HG03097 (cell line): ENCODE results near the gene IL31RA.
"Not testable (repeated sequence)": the region's sequence is repeated elsewhere in the genome, so short reads cannot be mapped to it uniquely, and the experiment has no call there.

ENCODE experiments used
- ATAC-seq: cut with Tn5 transposase; IDR thresholded peaks from one replicate; pipeline ENCODE4 v1.9.1; 2021; ENCODE audit not compliant: unreplicated experiment, low FRiP score

Gene IL31RA

DNA sequence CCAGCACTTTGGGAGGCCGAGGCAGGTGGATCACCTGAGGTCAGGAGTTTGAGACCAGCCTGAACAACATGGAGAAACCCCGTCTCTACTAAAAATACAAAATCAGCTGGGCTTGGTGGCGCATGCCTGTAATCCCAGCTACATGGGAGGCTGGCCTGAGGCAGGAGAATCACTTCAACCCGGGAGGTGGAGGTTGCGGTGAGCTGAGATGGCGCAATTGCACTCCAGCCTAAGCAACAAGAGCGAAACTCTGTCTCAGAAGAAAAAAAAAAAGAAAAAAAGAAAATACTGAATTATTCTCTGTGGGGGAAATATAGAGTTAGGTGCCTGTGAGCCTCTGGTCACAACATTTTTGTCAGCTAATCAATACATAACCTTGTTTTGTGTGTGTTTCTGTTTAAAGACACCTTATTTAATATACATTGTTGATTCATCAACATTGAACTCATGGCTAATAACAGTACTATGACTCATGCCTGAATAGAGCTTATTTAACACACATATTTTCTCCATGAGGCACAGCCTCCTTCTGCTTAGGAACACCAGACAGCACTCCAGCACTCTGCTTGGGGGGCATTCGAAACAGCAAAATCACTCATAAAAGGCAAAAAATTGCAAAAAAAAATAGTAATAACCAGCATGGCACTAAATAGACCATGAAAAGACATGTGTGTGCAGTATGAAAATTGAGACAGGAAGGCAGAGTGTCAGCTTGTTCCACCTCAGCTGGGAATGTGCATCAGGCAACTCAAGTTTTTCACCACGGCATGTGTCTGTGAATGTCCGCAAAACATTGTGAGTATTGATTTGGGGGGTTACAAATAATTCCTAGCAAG lies at the start of gene IL31RA:
TSS of gene IL31RA (plus strand) at position 519 of the 836 bp plus-strand sequence. CDS start at position 733, 214 bp downstream.
- ATAC-seq = no peak

- ATAC-seq = not testable (repeated sequence)
Measured at GRCh38 chr5:55808814-55809213, 42.3 kb upstream of the IL31RA start.

- ATAC-seq = not testable (repeated sequence)
Measured at GRCh38 chr5:55815939-55816338, 35.2 kb upstream of the IL31RA start.

DNA sequence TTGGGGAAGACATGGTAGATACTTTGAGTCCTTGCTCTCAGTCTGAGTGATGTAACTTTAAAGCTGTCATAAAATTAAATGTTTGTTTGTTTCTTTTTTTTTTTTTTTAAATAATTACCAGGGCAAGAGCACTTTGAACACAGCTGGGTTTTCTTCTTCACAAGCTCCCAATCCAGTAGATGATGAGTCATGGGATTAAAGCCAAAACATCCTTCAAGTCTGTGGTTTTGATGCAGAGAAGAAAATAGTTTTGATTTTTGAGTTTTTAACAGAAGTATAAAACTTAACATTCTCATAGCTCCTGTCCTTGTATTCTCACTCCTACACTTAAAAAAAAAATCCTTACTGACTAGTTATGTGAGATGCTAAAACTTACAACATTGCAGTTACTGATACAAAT lies 34.8 kb upstream of the IL31RA start:
- no peak for ATAC-seq

- no peak for ATAC-seq
Measured at GRCh38 chr5:55817030-55817429, 34.1 kb upstream of the IL31RA start.

GRCh38 chr5:55820488-55820887 lies 30.7 kb upstream of the IL31RA start:
- ATAC-seq = no peak

DNA sequence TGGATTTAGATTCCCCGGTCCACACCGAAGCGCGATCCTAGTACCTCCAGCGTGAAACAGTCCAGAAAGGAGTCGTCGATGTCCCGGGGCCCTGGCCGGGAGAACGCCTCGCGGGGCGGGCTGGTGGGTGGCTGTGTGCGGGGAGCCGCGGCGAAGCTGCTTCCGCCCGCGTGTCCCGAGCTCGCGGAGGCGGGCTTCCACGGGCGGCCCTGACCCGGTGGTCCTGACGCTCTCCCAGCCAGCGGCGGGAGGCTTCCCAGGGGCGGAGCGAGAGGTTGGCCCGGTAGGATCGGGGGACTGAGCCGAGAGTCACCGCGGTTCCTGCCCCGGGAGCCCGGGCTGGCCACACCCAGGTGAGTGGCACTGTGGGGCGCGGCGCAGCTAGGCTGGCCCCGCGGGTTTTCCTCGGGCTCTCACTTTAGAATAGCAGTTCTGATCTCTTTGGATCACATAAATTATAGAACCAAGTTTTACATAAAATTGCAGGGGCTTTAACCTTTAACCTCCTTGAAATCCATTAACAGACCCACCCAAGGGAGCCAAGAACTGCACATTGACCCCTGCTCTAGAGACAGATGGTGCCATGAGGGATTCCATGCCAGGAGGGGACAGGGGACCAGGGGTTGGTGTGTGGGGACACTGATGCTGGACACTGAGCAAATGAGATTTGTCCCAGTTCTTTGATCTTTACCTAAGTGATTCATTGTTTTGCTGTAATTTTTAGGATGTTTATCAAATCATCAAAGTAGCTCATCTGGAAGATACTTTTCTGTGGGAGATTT lies 29.2 kb upstream of the IL31RA start:
- no peak for ATAC-seq

GRCh38 chr5:55823151-55823796 lies 27.9 kb upstream of the IL31RA start:
- no peak for ATAC-seq

DNA sequence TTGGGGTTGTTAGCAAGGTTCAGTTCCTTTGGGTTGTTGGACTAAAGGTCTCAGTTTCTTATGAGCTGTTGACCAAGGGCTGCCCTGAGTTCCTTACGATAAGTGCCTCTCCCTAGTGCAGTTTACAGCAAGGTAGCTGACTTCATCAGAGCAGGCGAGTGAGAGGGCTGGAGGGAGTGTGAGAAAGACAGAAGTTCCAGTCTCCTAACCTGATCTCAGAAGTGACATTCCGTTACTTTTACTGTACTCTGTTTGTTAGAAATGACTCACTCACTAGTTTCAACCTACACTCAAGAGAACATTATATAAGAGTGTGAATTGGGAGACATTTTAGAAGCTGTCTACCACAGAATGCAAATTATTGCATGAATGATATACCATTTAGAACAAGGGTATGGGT lies 21.2 kb upstream of the IL31RA start:
- no peak for ATAC-seq

DNA sequence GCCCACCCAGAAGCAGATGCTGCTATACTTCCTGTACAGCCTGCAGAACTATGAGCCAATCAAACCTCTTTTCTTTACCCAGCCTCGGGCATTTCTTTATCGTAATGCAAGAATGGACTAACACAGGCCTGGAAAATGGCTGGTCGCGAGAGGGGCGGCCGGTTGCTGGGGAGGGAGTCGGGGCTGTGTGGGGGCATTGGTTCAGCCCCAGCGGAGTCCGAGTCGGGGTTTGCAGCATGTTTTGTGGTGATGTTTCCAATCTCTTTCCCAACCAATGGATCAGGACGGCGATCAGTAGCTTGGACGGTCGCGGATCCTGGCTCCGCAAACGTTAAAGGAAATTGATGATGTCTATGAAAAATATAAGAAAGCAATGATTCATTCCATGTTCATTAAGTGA lies 18.7 kb upstream of the IL31RA start:
- no peak for ATAC-seq

DNA sequence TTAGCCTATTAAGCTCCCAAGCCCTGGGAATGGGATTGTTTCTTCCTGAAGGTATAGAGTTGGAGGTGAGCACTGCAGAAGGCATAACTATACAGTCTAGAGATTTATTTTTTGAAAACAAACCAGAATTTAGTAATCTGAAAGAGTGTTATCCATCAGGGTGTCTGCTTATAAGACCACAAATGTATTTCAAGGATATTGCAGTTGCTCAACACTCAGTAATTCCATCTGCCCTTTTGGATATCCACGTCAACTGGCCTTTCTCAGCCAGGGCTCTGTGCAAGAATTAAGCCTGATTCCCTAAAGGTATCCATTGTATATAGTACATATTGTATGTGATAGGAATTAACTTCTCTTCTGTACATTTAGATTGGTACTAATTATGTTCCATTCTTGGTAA lies 15.0 kb upstream of the IL31RA start:
- no peak for ATAC-seq

DNA sequence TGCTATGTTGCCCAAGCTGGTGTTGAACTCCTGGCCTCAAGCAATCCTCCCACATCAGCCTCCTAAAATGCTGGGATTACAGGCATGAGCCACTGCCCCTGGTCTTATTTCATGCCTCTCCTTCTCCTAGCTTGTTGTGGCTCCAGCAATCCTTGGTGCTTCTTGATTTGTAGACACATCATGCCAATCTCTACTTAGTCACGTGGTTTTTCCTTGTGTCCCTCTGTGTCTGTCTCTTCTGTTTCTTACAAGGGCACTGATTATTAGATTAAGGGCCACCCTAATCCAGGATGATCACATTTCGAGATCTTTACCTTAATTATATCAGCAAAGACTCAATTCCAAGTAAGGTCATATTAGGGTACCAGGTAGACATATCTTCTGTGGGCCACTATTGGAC lies 9.2 kb upstream of the IL31RA start:
- ATAC-seq = no peak

GRCh38 chr5:55847837-55848236 lies 3.3 kb upstream of the IL31RA start:
- no peak for ATAC-seq

DNA sequence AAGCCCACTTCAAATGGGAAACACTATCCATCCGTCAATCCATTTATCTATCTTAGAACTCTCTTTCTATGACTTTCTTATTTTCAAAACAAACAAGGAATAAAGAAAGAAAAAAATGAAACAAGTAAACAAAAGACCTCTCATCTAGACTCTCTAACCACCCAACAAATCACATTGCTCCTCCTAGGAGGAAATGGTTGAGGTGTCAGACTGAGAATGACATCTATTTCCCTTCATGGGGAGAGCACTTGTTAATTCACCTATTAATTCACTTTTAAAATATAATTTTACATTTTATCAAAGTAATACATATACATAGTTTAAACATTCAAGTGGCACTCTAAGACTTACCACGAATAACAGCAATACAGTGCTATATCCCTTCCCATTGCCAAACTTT lies 2.4 kb upstream of the IL31RA start:
- no peak for ATAC-seq

DNA sequence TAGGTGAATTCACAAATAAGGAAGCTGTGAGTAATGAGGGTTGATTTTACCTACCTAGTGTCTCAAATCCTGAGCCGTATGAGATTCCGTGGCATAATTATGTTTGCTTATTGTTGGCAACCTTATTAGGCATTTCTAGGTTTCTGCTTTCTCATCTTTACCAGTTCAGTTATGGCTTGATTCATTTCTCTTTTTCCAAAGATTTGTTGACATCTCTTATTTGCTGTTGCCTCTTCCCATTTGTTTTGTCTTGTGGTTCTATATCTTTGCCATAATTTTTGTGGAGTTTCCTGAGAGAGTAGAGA lies 470 bp downstream of the IL31RA start:
- ATAC-seq = no peak

DNA sequence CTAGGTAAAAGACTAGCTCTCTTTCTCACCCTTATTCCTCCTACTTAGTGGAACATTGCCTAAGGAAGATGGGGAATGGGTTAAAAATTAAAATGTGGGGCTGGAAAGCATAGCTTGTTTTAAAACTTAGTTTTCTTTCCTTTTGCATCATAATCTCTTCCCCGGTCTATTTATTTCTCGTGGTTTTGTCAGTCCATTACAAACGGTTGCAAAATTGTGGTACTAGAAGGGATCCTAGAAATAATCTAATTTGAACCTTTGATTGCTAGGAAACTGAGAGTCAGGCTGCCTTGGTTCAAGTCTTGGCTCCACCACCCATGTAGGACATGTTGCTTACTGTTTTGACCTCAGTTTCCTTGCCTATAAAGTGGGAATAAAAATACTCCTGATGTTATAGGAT lies 1.3 kb downstream of the IL31RA start:
- ATAC-seq = no peak

DNA sequence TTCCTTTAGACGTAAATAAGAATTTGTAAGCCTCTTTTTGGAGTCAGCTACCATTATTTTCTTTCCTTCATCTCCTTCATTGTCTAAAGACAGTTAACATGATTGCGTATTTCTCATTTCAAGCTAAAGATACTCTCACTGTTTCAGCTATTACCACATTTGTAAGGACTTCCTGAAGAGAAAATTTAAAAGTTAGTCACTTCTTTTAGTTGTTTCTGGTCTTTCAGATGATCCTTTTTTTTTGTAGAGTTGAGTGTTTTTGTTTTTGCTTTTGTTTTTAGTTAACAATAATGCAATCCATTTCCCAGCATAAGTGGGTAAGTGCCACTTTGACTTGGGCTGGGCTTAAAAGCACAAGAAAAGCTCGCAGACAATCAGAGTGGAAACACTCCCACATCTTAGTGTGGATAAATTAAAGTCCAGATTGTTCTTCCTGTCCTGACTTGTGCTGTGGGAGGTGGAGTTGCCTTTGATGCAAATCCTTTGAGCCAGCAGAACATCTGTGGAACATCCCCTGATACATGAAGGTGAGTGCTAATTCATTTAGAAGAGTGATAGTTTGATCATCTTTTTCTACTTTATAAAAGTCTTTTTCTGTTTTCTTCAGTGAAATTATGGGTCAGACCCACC lies 2.0 kb downstream of the IL31RA start:
- ATAC-seq = no peak

- ATAC-seq = no peak
Measured at GRCh38 chr5:55853818-55854217, 2.7 kb downstream of the IL31RA start.

DNA sequence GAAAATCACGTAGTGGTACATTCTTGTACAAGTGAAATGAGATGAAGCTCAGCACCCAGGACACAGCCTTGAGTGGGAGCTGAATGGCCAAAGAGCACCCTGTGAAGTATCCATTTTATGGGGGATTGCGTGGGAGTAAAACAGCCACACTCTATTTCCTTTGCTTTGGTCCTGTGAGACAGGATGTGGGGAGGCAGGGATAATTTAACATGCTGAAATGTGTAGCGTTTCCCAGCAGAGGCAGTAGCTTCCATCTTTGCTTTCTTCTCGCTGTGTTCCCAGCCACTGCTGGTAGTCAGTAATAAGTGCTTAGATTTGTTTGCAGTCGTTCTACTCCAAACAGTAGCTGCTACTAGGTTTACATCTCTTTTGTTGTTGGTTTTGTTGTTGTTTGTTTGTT lies 4.4 kb downstream of the IL31RA start:
- ATAC-seq = no peak

DNA sequence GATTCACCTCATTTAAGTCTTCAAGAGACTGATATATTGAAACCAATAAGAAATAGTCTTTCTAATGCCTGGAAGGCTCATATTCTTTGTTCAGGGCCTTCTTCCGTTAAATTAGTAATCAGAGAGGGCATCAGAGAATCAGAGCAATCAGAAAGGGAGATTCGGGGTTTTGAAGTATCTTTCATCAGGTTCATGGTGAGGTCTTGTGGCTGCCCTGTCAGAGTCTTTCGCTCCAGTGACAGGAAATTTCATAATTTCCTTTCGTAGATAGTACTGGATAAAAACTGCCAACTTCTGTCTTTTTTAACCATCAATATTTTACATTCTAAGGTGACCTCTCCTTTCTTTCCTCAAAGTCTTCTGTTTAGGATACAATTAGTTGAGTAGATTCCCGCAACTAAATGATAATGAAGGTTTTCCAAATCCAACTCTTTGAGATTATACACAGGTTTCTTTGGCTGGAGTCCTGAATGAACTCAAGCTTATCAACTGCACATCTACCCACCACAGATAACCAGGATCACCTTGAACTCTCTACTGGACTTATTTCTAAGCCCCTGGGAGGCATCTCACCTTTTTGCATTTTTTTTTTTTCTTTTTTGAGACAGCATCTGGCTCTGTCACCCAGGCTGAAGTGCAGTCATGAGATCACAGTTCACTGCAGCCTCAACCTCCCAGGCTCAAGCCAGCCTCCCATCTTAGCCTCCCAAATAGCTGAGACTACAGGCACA lies 5.5 kb downstream of the IL31RA start:
- no peak for ATAC-seq
